HAP-1 (cell line): ENCODE measurements around the gene ANOS1.

Source experiments
- DNase-seq, 2 experiments: peaks; one replicate each; pipeline ENCODE4 v3.0.0-alpha.2; 2016 to 2020; ENCODE audit warnings: low spot score in 2 of 2
- H3K27me3 ChIP-seq: fragments of 250-450 bp; sonication (Bioruptor Pico); 2 replicates; pipeline ENCODE4 v1.5.1; 2020; ENCODE audit warnings: low read depth, mild to moderate bottlenecking, moderate library complexity
- H3K36me3 ChIP-seq: fragments of 250-450 bp; sonication (Bioruptor Pico); replicated peaks from 2 replicates; pipeline ENCODE4 v1.5.1; 2020; ENCODE audit warnings: mild to moderate bottlenecking
- H3K4me1 ChIP-seq: fragments of 250-450 bp; sonication (Bioruptor Pico); 2 replicates; pipeline ENCODE4 v1.5.1; 2020; ENCODE audit warnings: mild to moderate bottlenecking
- H3K4me3 ChIP-seq: fragments of 250-450 bp; sonication (Bioruptor Pico); 2 replicates; pipeline ENCODE4 v1.5.1; 2020; ENCODE audit warnings: mild to moderate bottlenecking, moderate library complexity
- H3K9me3 ChIP-seq: fragments of 250-450 bp; sonication (Bioruptor Pico); 2 replicates; pipeline ENCODE4 v1.5.1; 2020; ENCODE audit warnings: mild to moderate bottlenecking, moderate library complexity
- in situ Hi-C: fragments of 300-500 bp; cut with MboI; formaldehyde crosslinking; loops from 3 replicates; pipeline ENCODE4 v1.14.3; 2020; ENCODE audit warnings: low sequenced_read_pairs, inconsistent platforms, mixed read lengths

The ANOS1 gene

DNA sequence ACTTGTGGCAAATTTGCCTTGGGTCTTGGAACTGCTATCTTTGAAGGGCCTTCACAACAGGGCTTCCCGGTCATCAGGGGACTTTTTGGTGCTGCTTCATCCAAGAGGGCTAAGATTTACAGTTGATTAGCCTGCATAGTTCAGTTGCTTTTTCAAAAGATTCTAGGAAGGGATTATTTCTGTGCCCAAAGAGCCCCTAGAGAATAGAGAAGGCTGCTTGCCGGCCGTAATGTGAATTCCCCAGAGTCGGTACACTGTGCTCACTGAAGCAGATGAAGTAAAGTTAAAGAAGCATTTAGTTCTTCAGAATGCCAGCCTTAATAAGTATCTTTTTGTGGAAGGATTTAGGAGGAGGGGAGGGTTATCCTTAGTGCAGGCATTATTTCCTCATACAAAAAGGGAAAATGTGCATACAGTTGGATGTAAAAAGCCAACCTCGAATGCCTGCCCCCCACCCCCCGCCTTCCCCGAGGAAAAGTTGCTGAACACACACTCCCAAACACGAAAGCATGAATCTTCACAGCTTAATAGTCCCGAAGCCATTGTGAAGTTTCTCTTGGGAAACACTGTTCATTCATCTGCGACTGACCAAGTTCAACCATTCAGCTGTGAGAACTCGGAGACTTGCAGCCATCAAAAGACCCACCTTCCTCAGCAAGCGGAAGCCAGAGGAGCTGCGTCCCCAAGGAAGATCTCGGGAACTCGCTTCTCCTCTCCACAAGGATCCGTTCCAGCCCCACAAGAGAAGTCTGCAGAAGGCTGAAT, 47.6 kb downstream of the ANOS1 start:
- Histone ChIP-seq H3K9me3 (no peaks in the 10 kb centered on the region), H3K4me3 (no peak overlapping the region), H3K4me1 (no peaks in the 10 kb centered on the region), H3K36me3 (no peaks in the 10 kb centered on the region), H3K27me3 (no peaks in the 10 kb centered on the region)
- DNase-seq: no peak
- in situ Hi-C loops: no loop called here

DNA sequence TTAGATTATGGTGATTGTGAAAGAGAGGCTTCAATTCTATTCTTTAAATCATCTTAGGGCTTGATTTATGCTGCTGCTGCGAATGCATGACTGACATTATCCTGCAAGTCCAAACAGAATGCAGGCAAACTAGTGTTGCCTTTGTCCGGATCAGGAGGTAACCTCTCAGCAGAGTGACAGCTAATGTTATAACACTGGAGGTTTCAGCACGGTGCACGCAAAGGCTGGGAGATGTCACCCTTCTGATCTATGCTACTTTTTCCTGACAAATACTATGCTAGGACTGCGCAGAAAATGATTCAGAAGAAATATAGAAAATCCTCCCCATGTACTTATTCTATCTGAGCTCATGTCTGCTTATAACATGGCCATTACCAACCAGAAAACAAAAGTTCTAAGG, 48.2 kb downstream of the ANOS1 start:
- no peaks in the 10 kb centered on the region for H3K4me1 ChIP-seq
- no peaks in the 10 kb centered on the region for H3K36me3 ChIP-seq
- no peaks in the 10 kb centered on the region for H3K27me3 ChIP-seq
- no peak for DNase-seq
- in situ Hi-C loops: no loop called here
- no peak overlapping the region for H3K4me3 ChIP-seq
- H3K9me3 ChIP-seq: no peaks in the 10 kb centered on the region

DNA sequence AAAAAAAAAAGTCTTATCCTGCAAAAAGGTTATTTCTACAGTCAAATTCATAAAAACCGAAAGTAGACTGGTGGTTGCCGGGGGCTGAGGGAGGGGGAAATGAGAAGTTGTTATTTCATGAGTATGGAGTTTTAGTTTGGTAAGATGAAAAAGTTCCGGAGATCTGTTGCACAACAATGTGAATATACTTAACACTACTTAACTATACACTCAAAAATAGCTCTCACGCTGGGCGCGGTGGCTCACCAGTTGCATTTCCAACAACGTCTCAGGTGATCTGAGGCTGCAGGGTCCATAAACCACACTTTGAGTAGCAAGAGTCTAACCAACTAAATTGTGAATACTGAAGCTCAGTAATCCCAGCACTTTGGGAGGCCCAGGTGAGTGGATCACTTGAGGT, 52.4 kb downstream of the ANOS1 start:
- no peak overlapping the region for H3K4me3 ChIP-seq
- no peak for DNase-seq
- H3K36me3 ChIP-seq: no peaks in the 10 kb centered on the region
- no peaks in the 10 kb centered on the region for H3K4me1 ChIP-seq
- no peaks in the 10 kb centered on the region for H3K9me3 ChIP-seq
- H3K27me3 ChIP-seq: no peaks in the 10 kb centered on the region
- in situ Hi-C loops: no loop called here

DNA sequence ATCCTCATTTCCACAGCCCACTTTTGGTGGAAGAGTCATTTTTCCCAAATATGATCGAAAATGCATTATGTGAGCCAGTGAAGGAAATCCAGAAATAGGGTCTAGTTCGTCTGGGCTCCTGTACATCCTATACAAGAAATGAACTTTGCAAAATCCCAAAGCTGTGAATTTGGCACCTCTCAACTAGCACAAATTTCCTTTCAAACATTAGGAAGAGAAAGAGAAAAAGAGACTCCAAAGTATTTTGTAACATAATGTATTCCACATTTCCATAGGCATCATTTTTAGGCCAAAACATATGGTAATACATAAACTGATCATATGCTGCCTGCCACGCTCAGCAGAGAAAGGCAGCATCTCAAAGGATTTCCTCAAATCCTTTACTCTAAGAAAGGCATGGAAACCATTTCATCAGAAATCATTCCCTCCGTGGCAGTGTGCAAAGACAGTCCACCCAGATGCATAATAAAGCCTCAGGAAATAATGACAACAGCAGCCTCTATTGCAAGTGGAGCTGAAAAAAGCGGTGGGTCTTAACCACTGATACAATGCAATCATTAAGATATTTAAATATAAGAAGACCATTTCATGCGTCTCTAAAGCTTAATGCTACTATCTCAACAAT, 56.8 kb downstream of the ANOS1 start:
- in situ Hi-C loops: no loop called here
- H3K36me3 ChIP-seq: no peaks in the 10 kb centered on the region
- H3K9me3 ChIP-seq: no peaks in the 10 kb centered on the region
- no peak overlapping the region for H3K4me3 ChIP-seq
- no peak for DNase-seq
- H3K4me1 ChIP-seq: no peaks in the 10 kb centered on the region
- H3K27me3 ChIP-seq: no peaks in the 10 kb centered on the region

DNA sequence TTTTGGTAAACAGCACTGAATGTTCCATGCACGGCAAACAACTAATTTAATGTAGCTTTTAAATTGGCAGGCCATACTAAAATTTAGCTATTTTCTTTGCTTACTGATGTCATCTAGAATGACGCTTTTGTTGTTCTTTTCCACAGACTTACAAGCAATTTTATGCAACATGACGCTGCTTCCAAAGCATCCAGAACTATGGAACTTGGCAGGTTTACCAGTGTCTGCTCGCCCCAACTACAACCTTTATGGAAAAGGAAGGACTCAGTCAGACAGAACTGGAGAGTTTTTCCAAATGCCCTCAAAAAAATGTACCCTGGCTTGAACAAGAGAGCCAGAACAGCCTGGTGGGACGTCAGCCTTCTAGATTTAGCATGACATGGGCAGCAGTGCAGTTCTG, 58.7 kb downstream of the ANOS1 start:
- in situ Hi-C loops: no loop called here

DNA sequence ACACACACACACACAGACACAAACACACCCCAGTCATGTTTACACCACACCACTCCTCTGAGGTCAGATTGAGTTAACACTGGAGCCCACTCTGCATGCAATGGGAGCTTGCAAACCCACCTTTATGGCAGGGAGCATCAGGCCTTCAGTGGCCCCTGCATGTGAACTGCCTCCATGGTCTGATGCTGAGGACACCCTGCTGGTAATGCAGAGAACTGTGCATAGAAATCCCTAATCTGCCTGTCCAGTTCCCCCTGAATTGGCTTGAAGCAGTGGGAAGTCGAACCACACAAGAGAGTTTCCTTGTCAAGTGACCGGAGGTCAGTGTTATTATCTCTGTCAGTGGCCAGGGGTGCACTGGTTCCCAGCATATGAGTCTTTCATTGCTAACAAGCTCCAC, 59.8 kb downstream of the ANOS1 start:
- H3K4me3 ChIP-seq: no peak overlapping the region
- H3K9me3 ChIP-seq: no peaks in the 10 kb centered on the region
- in situ Hi-C loops: no loop called here
- H3K27me3 ChIP-seq: no peaks in the 10 kb centered on the region
- no peaks in the 10 kb centered on the region for H3K36me3 ChIP-seq
- H3K4me1 ChIP-seq: no peaks in the 10 kb centered on the region
- DNase-seq: no peak

More for the DNA sequence above, 58.7 kb downstream of the ANOS1 start:
- no peaks in the 10 kb centered on the region for H3K27me3 ChIP-seq
- H3K4me1 ChIP-seq: no peaks in the 10 kb centered on the region
- DNase-seq: no peak
- no peaks in the 10 kb centered on the region for H3K9me3 ChIP-seq
- H3K4me3 ChIP-seq: no peak overlapping the region
- H3K36me3 ChIP-seq: no peaks in the 10 kb centered on the region

DNA sequence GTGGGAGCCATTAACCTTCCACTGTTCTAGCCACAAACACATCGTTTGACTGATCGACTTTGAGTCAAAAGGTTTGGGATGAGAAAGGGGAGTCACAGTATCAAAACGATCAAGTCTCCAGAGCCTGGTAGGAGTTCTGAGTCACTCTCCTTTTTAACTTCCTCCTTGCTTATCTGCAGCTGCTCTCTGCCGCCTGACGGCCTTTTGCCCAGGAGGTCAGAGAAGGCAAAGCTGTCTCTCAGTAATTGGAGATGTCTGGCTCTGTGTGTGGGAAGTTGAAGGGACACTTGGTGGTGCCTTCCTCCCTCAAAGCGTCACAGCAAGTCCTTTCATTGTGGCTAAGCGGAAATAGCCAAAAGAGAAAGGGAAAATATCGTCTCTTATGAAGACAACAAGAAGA, 63.1 kb downstream of the ANOS1 start:
- in situ Hi-C loops: no loop called here
- Histone ChIP-seq H3K27me3 (no peaks in the 10 kb centered on the region), H3K4me3 (no peak overlapping the region), H3K9me3 (no peaks in the 10 kb centered on the region), H3K4me1 (no peaks in the 10 kb centered on the region), H3K36me3 (no peaks in the 10 kb centered on the region)
- no peak for DNase-seq

DNA sequence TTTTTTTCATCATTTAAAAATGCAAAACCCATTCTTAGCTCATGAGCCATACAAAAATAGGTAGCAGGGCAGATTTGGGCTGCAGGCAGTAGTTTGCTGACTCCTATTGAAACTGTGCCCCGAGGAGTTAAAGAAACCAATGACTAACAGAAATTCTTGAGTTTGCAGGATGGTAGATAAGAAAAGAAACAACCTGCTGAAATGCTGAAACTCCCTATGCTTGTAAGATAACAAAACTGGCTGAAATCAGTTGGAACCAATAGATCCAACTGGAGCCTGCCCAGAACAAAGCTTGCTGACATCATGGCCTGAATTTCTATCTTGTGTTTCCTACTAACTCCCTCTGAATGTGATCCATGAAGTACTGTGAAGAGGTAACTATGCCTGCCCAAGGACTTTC, 68.6 kb downstream of the ANOS1 start:
- no peaks in the 10 kb centered on the region for H3K4me1 ChIP-seq
- in situ Hi-C loops: no loop called here
- no peak for DNase-seq
- no peaks in the 10 kb centered on the region for H3K27me3 ChIP-seq
- H3K9me3 ChIP-seq: no peaks in the 10 kb centered on the region
- H3K36me3 ChIP-seq: no peaks in the 10 kb centered on the region
- no peak overlapping the region for H3K4me3 ChIP-seq

DNA sequence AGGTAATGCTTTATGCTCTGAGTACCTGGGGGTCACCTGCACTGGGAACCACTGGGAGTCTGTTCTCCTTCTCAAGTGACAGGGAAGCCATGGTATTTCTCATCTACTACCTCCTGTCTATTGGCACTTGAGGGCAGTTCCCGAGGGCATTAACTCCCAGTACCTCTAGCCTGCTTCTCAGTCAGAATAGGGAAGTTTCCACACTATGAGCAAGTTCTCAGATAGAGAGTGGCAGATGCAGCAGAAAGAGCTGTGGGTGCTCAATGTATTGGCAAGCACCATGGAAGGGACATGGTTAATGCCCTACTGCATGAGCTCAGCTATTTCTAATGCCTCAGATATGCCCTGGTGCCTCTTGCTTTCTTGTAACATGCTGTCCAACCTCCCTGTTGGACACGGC, 74.1 kb downstream of the ANOS1 start:
- Histone ChIP-seq H3K4me3 (no peak overlapping the region), H3K27me3 (no peaks in the 10 kb centered on the region), H3K9me3 (no peaks in the 10 kb centered on the region), H3K36me3 (no peaks in the 10 kb centered on the region), H3K4me1 (no peaks in the 10 kb centered on the region)
- no peak for DNase-seq
- in situ Hi-C loops: no loop called here

DNA sequence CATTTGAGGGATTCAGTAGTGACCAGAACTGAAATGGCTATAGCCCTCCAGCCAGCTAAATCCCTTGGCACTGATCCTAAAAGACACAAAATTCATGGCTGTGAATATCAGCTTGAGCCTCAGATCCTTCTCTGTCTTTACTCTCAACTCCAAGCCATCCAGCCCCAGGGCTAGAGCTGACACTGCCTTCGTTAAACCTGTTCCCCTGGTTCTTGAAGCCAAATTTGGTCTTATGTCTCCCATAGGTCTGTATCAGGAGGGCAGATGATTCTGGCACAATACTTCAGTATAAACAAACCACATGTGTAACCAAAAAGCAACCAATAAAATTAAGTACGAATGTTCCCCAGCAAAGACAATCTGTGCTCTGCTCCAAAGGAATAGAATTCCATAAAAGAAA, 78.0 kb downstream of the ANOS1 start:
- H3K27me3 ChIP-seq: no peaks in the 10 kb centered on the region
- in situ Hi-C loops: no loop called here
- no peaks in the 10 kb centered on the region for H3K9me3 ChIP-seq
- no peaks in the 10 kb centered on the region for H3K4me1 ChIP-seq
- H3K4me3 ChIP-seq: no peak overlapping the region
- H3K36me3 ChIP-seq: no peaks in the 10 kb centered on the region
- no peak for DNase-seq

DNA sequence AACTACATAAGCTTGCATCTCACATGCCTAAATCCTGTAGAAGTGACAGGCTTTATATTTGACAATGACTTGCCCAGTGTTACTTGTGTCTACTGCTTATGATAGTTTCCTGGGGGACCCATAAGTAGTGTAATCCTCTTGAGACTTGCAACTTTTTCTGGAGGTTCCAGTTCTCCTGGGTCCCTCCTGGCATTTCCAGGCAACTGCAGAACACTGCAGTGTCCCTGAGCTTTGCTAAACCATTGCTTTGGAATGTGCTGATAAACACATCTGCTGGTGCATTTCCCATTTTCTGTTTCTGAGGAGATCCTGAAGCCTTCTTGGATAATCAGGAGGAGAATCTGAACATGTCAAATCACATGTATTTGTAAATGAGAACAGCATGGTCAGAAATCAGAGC, 82.0 kb downstream of the ANOS1 start:
- in situ Hi-C loops: no loop called here
- no peak for DNase-seq

DNA sequence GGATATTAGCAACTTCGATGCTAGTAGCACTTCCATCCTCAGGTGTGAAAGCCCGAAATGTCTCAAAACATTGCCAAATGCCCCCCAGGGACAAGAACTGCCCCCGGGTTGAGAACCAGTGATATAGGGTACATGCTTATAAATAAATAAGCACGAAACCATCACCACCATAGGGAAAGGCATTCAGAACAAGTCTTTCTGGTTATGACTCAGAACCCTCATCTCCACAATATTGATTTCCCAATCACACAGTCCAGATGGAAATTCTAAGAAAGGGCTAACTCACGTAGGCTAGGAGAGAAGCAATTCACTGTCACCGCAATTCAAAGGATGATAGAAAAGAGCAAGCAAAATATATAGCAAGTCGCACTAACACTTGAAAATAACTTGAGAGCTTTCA, 84.8 kb downstream of the ANOS1 start:
- in situ Hi-C loops: no loop called here
- no peak for DNase-seq
- H3K9me3 ChIP-seq: no peaks in the 10 kb centered on the region
- no peaks in the 10 kb centered on the region for H3K36me3 ChIP-seq
- H3K4me1 ChIP-seq: no peaks in the 10 kb centered on the region
- H3K27me3 ChIP-seq: no peaks in the 10 kb centered on the region
- H3K4me3 ChIP-seq: no peak overlapping the region

More for the DNA sequence above, 82.0 kb downstream of the ANOS1 start:
- Histone ChIP-seq H3K27me3 (no peaks in the 10 kb centered on the region), H3K4me3 (no peak overlapping the region), H3K4me1 (no peaks in the 10 kb centered on the region), H3K9me3 (no peaks in the 10 kb centered on the region), H3K36me3 (no peaks in the 10 kb centered on the region)

DNA sequence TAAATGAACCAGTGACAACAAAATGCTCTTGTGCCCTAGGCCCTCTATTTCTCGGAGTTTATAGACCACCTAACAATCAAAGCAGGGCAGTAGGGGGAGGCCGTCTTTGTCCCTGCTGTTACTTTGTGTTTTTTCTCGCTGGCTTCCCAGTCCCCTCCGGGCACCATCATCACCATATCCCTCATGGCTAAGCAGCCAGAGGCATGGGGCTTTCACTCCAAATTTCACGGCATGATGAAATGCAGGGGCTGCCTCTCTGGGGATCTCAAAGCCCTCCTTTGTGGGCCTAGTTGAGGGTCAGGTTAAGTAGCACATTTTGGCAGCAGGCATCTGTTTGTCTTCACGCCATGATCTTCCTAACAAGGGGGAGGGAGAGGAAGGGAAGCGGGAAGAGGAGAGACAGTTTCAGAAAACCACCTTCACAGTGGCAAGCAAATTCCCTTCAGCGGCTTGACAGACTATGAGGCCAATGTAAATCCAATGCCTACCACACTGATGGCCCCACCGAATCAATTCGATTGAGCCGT, 91.9 kb downstream of the ANOS1 start:
- no peak for DNase-seq
- no peaks in the 10 kb centered on the region for H3K36me3 ChIP-seq
- no peaks in the 10 kb centered on the region for H3K9me3 ChIP-seq
- no peak overlapping the region for H3K4me3 ChIP-seq
- in situ Hi-C loops: no loop called here
- H3K4me1 ChIP-seq: no peaks in the 10 kb centered on the region
- no peaks in the 10 kb centered on the region for H3K27me3 ChIP-seq

DNA sequence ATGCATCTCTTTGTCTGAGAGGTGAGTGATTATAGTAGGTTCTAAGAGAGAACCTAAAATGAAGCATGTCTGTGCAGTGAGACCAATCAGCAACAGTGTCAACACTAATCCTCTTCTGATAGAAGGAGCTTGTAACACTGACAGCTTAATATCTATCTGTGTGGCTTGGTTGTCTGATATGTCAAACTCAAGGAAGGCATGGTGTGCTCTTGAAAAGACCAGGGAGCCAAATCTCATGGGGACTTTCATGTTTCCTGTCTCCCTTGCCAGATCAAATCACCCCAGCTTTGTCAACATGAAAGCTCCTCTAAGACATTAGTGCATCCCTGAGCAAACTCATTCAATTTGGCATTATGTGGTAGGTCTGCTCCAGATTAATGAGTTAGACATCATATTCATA, 95.4 kb downstream of the ANOS1 start:
- no peaks in the 10 kb centered on the region for H3K27me3 ChIP-seq
- H3K4me3 ChIP-seq: no peak overlapping the region
- H3K36me3 ChIP-seq: no peaks in the 10 kb centered on the region
- H3K4me1 ChIP-seq: no peaks in the 10 kb centered on the region
- in situ Hi-C loops: no loop called here
- no peaks in the 10 kb centered on the region for H3K9me3 ChIP-seq
- DNase-seq: no peak
